Smooth muscle cell (in vitro differentiated cells): Measurements from ENCODE around the gene RIGI. TPM values are rescaled to one million over a fixed set of nuclear protein-coding genes. Genes with fewer than 3 reads are reported as not detected.

ENCODE experiments used
- DNase-seq: peaks from one replicate; lab custom pipeline; 2025; ENCODE audit not compliant: unreplicated experiment; lab: John Stamatoyannopoulos, UW
- H2AFZ ChIP-seq: fragments of 200-600 bp; sonication (generic); 2 replicates; pipeline ENCODE4 v1.6.0; 2016; ENCODE audit warnings: antibody characterized with exemption, low read depth, mild to moderate bottlenecking
- H3F3A ChIP-seq: fragments of 200-600 bp; sonication (generic); 2 replicates; pipeline ENCODE4 v1.6.0; 2017; ENCODE audit warnings: antibody characterized with exemption, low read depth
- H3K27ac ChIP-seq: fragments of 200-600 bp; sonication (generic); 2 replicates; pipeline ENCODE4 v1.5.1; 2016; ENCODE audit warnings: low read depth, mild to moderate bottlenecking
- H3K27me3 ChIP-seq: fragments of 200-600 bp; sonication (generic); 2 replicates; pipeline ENCODE4 v1.6.1; 2016; ENCODE audit warnings: low read depth, mild to moderate bottlenecking
- H3K36me3 ChIP-seq: fragments of 200-600 bp; sonication (generic); 2 replicates; pipeline ENCODE4 v1.5.1; 2016; ENCODE audit warnings: low read depth
- H3K4me1 ChIP-seq: fragments of 200-600 bp; sonication (generic); 2 replicates; pipeline ENCODE4 v1.5.1; 2016; ENCODE audit warnings: low read depth
- H3K4me2 ChIP-seq: fragments of 200-600 bp; sonication (generic); 2 replicates; pipeline ENCODE4 v1.6.0; 2016; ENCODE audit warnings: mild to moderate bottlenecking
- H3K4me3 ChIP-seq: fragments of 200-600 bp; sonication (generic); 2 replicates; pipeline ENCODE4 v1.5.1; 2016; ENCODE audit warnings: mild to moderate bottlenecking
- H3K79me2 ChIP-seq: fragments of 200-600 bp; sonication (generic); 2 replicates; pipeline ENCODE4 v1.6.0; 2016; ENCODE audit warnings: low read depth, mild to moderate bottlenecking
- H3K9ac ChIP-seq: fragments of 200-600 bp; sonication (generic); 2 replicates; pipeline ENCODE4 v1.6.0; 2016; ENCODE audit warnings: low read depth
- H3K9me3 ChIP-seq: fragments of 200-600 bp; sonication (generic); replicated peaks from 2 replicates; pipeline ENCODE4 v1.5.1; 2016; ENCODE audit warnings: low read depth
- H4K20me1 ChIP-seq: fragments of 200-600 bp; sonication (generic); 2 replicates; pipeline ENCODE4 v1.6.0; 2016; ENCODE audit warnings: low read depth
- WGBS: methylation state at CpG from one replicate; pipeline ENCODE4 v1.1.7; 2016; ENCODE audit warnings: low lambda C conversion rate; 5-methylcytosine and 5-hydroxymethylcytosine counted together
- polyA plus RNA-seq: library from polyadenylated mRNA; unstranded; fragments of >200 nt; fragmentation: Nextera tagmentation; extraction: Ambion mirVana; gene quantifications from 2 replicates; pipeline ENCODE4 v1.2.1, GENCODE V29; 2016
- total RNA-seq: library from RNA; depleted of rRNA; stranded (reverse); fragments of >200 nt; gene quantifications from 2 replicates; pipeline ENCODE4 v1.2.3, GENCODE V29; 2014
- TF ChIP-seq, protein P1 (sequence below): fragments of 200-600 bp; sonication (generic); IDR thresholded peaks from 2 replicates; pipeline ENCODE4 v1.5.1; 2017; ENCODE audit warnings: borderline replicate concordance, mild to moderate bottlenecking, antibody characterized with exemption; ENCODE audit not compliant: insufficient read depth, poor library complexity, severe bottlenecking

RIGI gene
- total and polyA plus RNA-seq, 2 experiments from 2014 or later = 2.3 to 6.8 TPM

- 99% methylated on average over 4 of the region's 4 CpGs for WGBS
- H3K9me3 ChIP-seq = no peaks in the 10 kb centered on the region
- H3K4me3 ChIP-seq = no peak overlapping the region
- H3K4me1 ChIP-seq = no peaks in the 10 kb centered on the region
- no peak overlapping the region for H3K4me2 ChIP-seq
- H3K27me3 ChIP-seq = no peaks in the 10 kb centered on the region
- no peak for DNase-seq
- TF ChIP-seq, protein P1, sequence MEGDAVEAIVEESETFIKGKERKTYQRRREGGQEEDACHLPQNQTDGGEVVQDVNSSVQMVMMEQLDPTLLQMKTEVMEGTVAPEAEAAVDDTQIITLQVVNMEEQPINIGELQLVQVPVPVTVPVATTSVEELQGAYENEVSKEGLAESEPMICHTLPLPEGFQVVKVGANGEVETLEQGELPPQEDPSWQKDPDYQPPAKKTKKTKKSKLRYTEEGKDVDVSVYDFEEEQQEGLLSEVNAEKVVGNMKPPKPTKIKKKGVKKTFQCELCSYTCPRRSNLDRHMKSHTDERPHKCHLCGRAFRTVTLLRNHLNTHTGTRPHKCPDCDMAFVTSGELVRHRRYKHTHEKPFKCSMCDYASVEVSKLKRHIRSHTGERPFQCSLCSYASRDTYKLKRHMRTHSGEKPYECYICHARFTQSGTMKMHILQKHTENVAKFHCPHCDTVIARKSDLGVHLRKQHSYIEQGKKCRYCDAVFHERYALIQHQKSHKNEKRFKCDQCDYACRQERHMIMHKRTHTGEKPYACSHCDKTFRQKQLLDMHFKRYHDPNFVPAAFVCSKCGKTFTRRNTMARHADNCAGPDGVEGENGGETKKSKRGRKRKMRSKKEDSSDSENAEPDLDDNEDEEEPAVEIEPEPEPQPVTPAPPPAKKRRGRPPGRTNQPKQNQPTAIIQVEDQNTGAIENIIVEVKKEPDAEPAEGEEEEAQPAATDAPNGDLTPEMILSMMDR = no peak
- peaks cover 14% of the 10 kb centered on the region for H3K36me3 ChIP-seq
- H3K79me2 ChIP-seq = peaks cover 75% of the 10 kb centered on the region
- no peak overlapping the region for H3K9ac ChIP-seq
- H2AFZ ChIP-seq = no peak overlapping the region
- H3K27ac ChIP-seq = no peak overlapping the region
- H3F3A ChIP-seq = no peaks in the 10 kb centered on the region
- H4K20me1 ChIP-seq = peaks cover 71% of the 10 kb centered on the region
Observed at GRCh38 chr9:32543047-32543446, 17.1 kb upstream of the RIGI start.

DNA sequence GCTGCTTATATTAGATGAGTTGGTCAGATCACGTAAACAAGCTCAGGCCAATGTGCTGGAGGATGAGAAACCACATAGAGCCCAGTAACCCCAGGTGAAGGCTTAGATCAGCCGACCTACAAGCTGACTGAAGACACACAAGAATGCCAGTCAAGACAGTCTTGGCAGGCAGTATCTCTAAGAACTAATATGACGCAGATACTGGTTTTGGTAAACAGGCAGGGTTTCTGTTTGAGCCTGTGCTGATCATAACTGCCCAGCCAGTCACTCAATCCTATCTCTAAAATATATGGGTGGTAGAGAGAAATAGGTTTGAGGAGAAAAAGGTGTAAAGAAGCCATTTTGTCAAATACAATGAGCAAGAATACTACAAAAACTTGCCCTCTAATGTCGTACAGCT lies 7.8 kb upstream of the RIGI start:
- no peak for DNase-seq
- Histone ChIP-seq H3K79me2 (no peaks in the 10 kb centered on the region), H3K27me3 (no peaks in the 10 kb centered on the region), H3K9me3 (no peaks in the 10 kb centered on the region), H2AFZ (no peak overlapping the region), H3K4me1 (no peaks in the 10 kb centered on the region), H3K9ac (no peak overlapping the region), H3K36me3 (no peaks in the 10 kb centered on the region), H3K27ac (no peak overlapping the region), H3K4me3 (no peak overlapping the region), H4K20me1 (peaks cover 3% of the 10 kb centered on the region), H3F3A (no peaks in the 10 kb centered on the region), H3K4me2 (no peak overlapping the region)
- WGBS = 97% methylated on average over 4 of the region's 4 CpGs
- TF ChIP-seq, protein P1 = no peak

DNA sequence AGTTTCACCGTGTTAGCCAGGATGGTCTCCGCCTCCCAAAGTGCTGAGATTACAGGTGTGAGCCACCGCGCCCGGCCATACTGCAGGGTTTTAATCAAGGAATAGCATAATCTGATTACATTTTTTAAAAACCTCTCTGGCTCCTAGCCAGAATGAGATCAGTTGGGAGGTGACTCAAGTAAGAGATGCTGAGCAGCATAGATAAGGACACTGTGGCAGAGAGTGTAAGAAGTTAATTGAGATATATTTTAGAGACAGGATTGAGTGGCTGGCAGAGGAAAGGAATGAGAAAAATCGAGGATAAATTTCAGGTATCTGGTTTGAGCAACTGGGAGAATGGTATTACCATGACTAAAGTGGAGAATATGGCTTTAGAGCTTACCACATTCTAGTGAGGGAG lies 7.3 kb upstream of the RIGI start:
- Histone ChIP-seq H3K4me1 (no peaks in the 10 kb centered on the region), H3K4me3 (no peak overlapping the region), H3K36me3 (no peaks in the 10 kb centered on the region), H3F3A (no peaks in the 10 kb centered on the region), H3K9ac (no peak overlapping the region), H3K4me2 (no peak overlapping the region), H3K27me3 (no peaks in the 10 kb centered on the region), H3K79me2 (no peaks in the 10 kb centered on the region), H4K20me1 (peaks cover 3% of the 10 kb centered on the region), H2AFZ (no peak overlapping the region), H3K9me3 (no peaks in the 10 kb centered on the region), H3K27ac (no peak overlapping the region)
- WGBS = 96% methylated on average over 6 of the region's 6 CpGs
- DNase-seq = no peak
- TF ChIP-seq, protein P1 = no peak

GRCh38 chr9:32526707-32527048 lies 682 bp upstream of the RIGI start:
- peak overlapping the region; percentile 82 for H3K4me3 ChIP-seq
- H3K4me1 ChIP-seq = peaks cover 8% of the 10 kb centered on the region
- H3K79me2 ChIP-seq = no peaks in the 10 kb centered on the region
- peak overlapping the region; percentile 92 for H3K4me2 ChIP-seq
- 34% methylated on average over 2 of the region's 2 CpGs for WGBS
- no peaks in the 10 kb centered on the region for H3K9me3 ChIP-seq
- no peaks in the 10 kb centered on the region for H3K36me3 ChIP-seq
- H3K27ac ChIP-seq = peak overlapping the region; percentile 39
- H4K20me1 ChIP-seq = no peaks in the 10 kb centered on the region
- no peak for DNase-seq
- no peaks in the 10 kb centered on the region for H3F3A ChIP-seq
- TF ChIP-seq, protein P1 = no peak
- no peaks in the 10 kb centered on the region for H3K27me3 ChIP-seq
- H3K9ac ChIP-seq = peak overlapping the region; percentile 51
- H2AFZ ChIP-seq = peak overlapping the region; percentile 64
